ENCODE data around the gene SPINK13. TPM values are rescaled to one million over a fixed set of nuclear protein-coding genes. Genes with fewer than 3 reads are reported as not detected.

Gene SPINK13
- total RNA-seq, 1 experiment from 2014 or later: not detected

- CTCF ChIA-PET: no interaction called here
- no peaks in the 10 kb centered on the region for H3K4me1 ChIP-seq (ENCODE audit: insufficient read depth, low read length, poor library complexity, severe bottlenecking)
- no peaks in the 10 kb centered on the region for H3K27me3 ChIP-seq (replicated peaks; ENCODE audit: insufficient read depth, low read depth, low read length, poor library complexity)
- intact Hi-C loops (cut with micrococcal nuclease; ENCODE audit: unreplicated experiment): no loop called here
- BruUV-seq (replicated peaks): no TSS peak
- H3K27ac ChIP-seq (ENCODE audit: low read depth, low read length, poor library complexity, severe bottlenecking): no peak overlapping the region
- POLR2A ChIA-PET (ENCODE audit: low non-redundant PET): no interaction called here
- H3K4me3 ChIP-seq (ENCODE audit: low read depth, low read length, poor library complexity, severe bottlenecking): no peak overlapping the region
- no peaks in the 10 kb centered on the region for H3K36me3 ChIP-seq (ENCODE audit: insufficient read depth, low read length, poor library complexity, severe bottlenecking)
- no peak for TF ChIP-seq CTCF (conservative IDR thresholded peaks at IDR 0.05; ENCODE audit: low read depth, low read length)
- no peaks in the 10 kb centered on the region for H3K9me3 ChIP-seq (ENCODE audit: low read depth, low read length, poor library complexity, severe bottlenecking)
- no peak for DNase-seq (ENCODE audit: low spot score)
These were observed 64.8 kb downstream of the SPINK13 start for GRCh38 chr5:148333262-148333849.

GRCh38 chr5:148335259-148335658 is 66.7 kb downstream of the SPINK13 start, which contains the start of gene SPINK9:
SPINK9 (plus strand) TSS chr5:148335559; CDS start chr5:148335614, 55 bp downstream.
- no peak for TF ChIP-seq CTCF (conservative IDR thresholded peaks at IDR 0.05; ENCODE audit: low read depth, low read length)
- no peak for TF ChIP-seq EZH2 (IDR thresholded peaks at IDR 0.05; ENCODE audit: borderline replicate concordance, low read depth, low read length, poor library complexity, severe bottlenecking)
- H3K27me3 ChIP-seq (replicated peaks; ENCODE audit: insufficient read depth, low read depth, low read length, poor library complexity): no peaks in the 10 kb centered on the region
- BruUV-seq (replicated peaks): no TSS peak
- no peaks in the 10 kb centered on the region for H3K9me3 ChIP-seq (ENCODE audit: low read depth, low read length, poor library complexity, severe bottlenecking)
- H3K27ac ChIP-seq (ENCODE audit: low read depth, low read length, poor library complexity, severe bottlenecking): no peak within 1 kb of the TSS
- DNase-seq (ENCODE audit: low spot score): no peak
- POLR2A ChIA-PET (ENCODE audit: low non-redundant PET): no interaction called here
- CTCF ChIA-PET: no interaction called here
- no peak within 1 kb of the TSS for H3K4me3 ChIP-seq (ENCODE audit: low read depth, low read length, poor library complexity, severe bottlenecking)
- intact Hi-C loops (cut with micrococcal nuclease; ENCODE audit: unreplicated experiment): no loop called here
- H3K4me1 ChIP-seq (ENCODE audit: insufficient read depth, low read length, poor library complexity, severe bottlenecking): no peaks in the 10 kb centered on the region
- no peaks in the 10 kb centered on the region for H3K36me3 ChIP-seq (ENCODE audit: insufficient read depth, low read length, poor library complexity, severe bottlenecking)

Other genes starting within 250 kb of the SPINK13 start
- gene SPINK5, start 204.8 kb upstream of the SPINK13 start, total RNA-seq (2021): not detected in 2 replicates
- gene SPINK14, start 100.2 kb upstream of the SPINK13 start, total RNA-seq (2021): not detected in 2 replicates
- gene SPINK6, start 65.8 kb upstream of the SPINK13 start, total RNA-seq (2021): not detected in 2 replicates
- gene MARCOL, start 30.3 kb upstream of the SPINK13 start, total RNA-seq (2021): not detected in 2 replicates
- not detected in 2 replicates for gene SPINK7, start 43.6 kb downstream of the SPINK13 start, total RNA-seq (2021)
- gene SPINK9, start 66.8 kb downstream of the SPINK13 start, total RNA-seq (2021): not detected in 2 replicates
- gene FBXO38, start 115.2 kb downstream of the SPINK13 start, total RNA-seq (2021): 36.7 and 43.8 TPM in 2 replicates